ENCODE results near the gene RAB11FIP3.

The RAB11FIP3 gene

DNA sequence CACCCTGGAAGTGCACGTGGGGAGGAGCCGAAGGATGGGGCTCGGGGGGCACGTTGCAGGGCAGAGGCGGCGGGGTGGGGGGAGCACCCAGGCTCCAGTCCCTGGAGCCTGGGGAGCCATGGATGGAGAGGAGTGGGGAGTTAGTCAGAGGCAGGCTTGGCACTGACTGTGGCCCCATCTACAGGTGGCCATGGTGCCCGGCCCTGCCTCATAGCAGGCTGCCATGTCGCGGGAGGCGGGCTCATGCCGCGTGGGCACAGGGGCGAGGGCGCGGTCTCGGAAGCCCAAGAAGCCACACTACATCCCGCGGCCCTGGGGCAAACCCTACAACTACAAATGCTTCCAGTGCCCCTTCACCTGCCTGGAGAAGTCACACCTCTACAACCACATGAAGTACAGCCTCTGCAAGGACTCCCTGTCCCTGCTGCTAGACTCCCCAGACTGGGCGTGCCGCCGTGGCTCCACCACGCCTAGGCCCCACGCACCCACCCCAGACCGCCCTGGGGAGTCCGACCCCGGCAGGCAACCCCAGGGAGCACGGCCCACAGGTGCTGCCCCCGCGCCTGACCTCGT lies 137.7 kb downstream of the RAB11FIP3 start:
- H3F3A ChIP-seq (ENCODE audit: control insufficient read depth, insufficient read depth): no peaks in the 10 kb centered on the region
- no peaks in the 10 kb centered on the region for H3K9me2 ChIP-seq (replicated peaks; ENCODE audit: control insufficient read depth, low read length)
- H3K79me2 ChIP-seq (ENCODE audit: control insufficient read depth, low read length): no peaks in the 10 kb centered on the region
- H3K27ac ChIP-seq (ENCODE audit: low read depth, low read length): no peak overlapping the region
- TF ChIP-seq, protein P1, sequence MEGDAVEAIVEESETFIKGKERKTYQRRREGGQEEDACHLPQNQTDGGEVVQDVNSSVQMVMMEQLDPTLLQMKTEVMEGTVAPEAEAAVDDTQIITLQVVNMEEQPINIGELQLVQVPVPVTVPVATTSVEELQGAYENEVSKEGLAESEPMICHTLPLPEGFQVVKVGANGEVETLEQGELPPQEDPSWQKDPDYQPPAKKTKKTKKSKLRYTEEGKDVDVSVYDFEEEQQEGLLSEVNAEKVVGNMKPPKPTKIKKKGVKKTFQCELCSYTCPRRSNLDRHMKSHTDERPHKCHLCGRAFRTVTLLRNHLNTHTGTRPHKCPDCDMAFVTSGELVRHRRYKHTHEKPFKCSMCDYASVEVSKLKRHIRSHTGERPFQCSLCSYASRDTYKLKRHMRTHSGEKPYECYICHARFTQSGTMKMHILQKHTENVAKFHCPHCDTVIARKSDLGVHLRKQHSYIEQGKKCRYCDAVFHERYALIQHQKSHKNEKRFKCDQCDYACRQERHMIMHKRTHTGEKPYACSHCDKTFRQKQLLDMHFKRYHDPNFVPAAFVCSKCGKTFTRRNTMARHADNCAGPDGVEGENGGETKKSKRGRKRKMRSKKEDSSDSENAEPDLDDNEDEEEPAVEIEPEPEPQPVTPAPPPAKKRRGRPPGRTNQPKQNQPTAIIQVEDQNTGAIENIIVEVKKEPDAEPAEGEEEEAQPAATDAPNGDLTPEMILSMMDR (IDR thresholded peaks at IDR 0.05; ENCODE audit: low read depth, low read length, poor library complexity, severe bottlenecking): no peak
- no peak for TF ChIP-seq EZH2phosphoT487 (IDR thresholded peaks at IDR 0.05; ENCODE audit: borderline replicate concordance, low read length)
- H3K9me3 ChIP-seq (ENCODE audit: control insufficient read depth, insufficient read depth, low read length): no peaks in the 10 kb centered on the region
- no peaks in the 10 kb centered on the region for H4K20me1 ChIP-seq (ENCODE audit: control insufficient read depth, insufficient read depth, low read depth, low read length)
- no peak overlapping the region for H3K4me2 ChIP-seq (ENCODE audit: low read length)
- peaks cover 6% of the 10 kb centered on the region for H3K27me3 ChIP-seq (ENCODE audit: control insufficient read depth, low read length)
- peaks cover 23% of the 10 kb centered on the region for H3K4me1 ChIP-seq (ENCODE audit: control insufficient read depth, low read length)
- H3K36me3 ChIP-seq (ENCODE audit: control insufficient read depth, low read length): no peaks in the 10 kb centered on the region
- no peak overlapping the region for H3K4me3 ChIP-seq (ENCODE audit: low read length)

DNA sequence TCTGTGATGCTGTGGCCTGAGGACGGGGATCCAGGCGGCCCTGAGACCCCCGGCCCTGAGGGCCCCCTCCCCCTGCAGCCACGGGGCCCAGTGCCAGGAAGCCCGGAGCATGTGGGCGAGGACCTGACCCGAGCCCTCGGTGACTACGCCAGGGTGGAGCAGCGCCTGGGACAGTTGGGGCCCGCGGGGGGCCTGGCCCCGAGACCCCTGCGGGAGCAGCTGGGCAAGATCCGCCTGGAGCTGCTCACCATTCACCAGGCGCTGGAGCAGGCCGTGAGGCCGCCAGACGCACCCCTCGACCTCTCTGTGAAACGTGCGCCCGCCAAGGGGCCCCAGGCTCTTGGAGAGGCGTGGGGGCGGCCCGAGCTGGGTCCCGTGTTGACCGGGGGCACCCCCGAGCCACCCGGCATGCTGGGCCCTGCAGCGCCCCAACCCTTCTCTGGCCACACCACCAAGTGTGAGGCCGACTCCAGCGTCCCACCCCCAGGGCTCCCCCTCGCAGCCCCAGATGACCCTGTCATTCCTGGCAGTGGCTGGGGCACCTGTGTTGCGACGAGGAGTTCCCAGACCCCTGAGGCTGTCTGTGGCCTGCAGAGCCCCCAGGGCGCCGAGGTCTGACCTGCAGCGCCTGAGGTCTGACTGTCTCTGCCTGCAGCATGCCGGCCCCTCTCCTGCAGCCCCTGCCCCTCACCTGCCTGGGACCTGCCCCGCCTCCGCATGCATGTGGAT lies 139.4 kb downstream of the RAB11FIP3 start:
- Histone ChIP-seq H3K27ac (ENCODE audit: low read depth, low read length) (no peak overlapping the region), H3K9me3 (ENCODE audit: control insufficient read depth, insufficient read depth, low read length) (no peaks in the 10 kb centered on the region), H4K20me1 (ENCODE audit: control insufficient read depth, insufficient read depth, low read depth, low read length) (no peaks in the 10 kb centered on the region), H3F3A (ENCODE audit: control insufficient read depth, insufficient read depth) (no peaks in the 10 kb centered on the region), H3K4me2 (ENCODE audit: low read length) (no peak overlapping the region), H3K27me3 (ENCODE audit: control insufficient read depth, low read length) (no peaks in the 10 kb centered on the region; the same call in 1 of the 2 replicates), H3K4me3 (ENCODE audit: low read length) (no peak overlapping the region), H3K79me2 (ENCODE audit: control insufficient read depth, low read length) (no peaks in the 10 kb centered on the region), H3K4me1 (ENCODE audit: control insufficient read depth, low read length) (peaks cover 26% of the 10 kb centered on the region), H3K36me3 (ENCODE audit: control insufficient read depth, low read length) (no peaks in the 10 kb centered on the region), H3K9me2 (replicated peaks; ENCODE audit: control insufficient read depth, low read length) (no peaks in the 10 kb centered on the region)
- TF ChIP-seq, protein P1 (IDR thresholded peaks at IDR 0.05; ENCODE audit: low read depth, low read length, poor library complexity, severe bottlenecking): no peak
- TF ChIP-seq EZH2phosphoT487 (IDR thresholded peaks at IDR 0.05; ENCODE audit: borderline replicate concordance, low read length): no peak

DNA sequence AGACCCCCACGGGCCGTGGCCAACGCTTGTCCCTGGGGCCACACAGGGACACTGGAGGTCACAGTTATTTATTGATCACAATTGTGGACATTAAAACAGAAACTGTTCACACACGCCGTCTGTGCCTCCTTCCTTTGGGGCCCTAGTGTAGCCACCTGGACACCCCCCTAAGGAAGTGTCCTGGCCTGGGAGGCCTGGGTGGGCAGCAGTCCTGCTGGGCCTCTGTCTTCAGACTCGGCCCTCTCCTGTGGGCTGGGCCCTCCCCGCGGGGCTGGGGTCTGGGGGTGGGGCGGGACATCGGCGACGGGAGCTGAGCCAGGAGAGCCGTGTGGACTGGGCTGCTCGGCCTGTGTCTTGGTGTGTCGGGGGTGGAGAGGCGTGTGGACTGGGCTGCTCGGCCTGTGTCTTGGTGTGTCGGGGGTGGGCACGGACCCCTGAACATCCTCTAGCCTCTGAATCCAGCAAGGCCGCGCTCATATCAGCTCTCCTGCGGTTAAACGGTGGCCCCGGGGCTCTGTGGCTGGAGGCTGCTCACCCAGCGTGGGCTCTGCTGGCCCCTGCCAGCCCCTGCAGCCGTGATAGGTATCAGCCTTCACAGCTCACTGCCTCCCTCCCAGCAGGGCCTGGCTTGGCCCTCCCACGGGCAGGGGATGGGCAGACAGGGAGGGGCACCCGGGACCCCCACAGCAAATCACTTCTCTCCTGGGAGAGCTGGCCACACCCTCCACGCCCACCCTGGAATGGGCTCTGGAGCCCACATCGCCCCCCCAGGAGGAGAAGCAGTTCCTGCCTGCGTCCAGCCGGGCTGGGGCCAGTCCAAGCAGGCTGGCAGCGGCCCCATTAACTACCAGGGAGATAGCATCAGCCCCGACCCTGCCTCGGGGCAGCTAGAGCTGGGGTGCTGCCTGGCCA lies 140.2 kb downstream of the RAB11FIP3 start:
- H3K4me1 ChIP-seq (ENCODE audit: control insufficient read depth, low read length): peaks cover 27% of the 10 kb centered on the region
- no peaks in the 10 kb centered on the region for H3K9me3 ChIP-seq (ENCODE audit: control insufficient read depth, insufficient read depth, low read length)
- peaks cover 8% of the 10 kb centered on the region for H3K79me2 ChIP-seq (ENCODE audit: control insufficient read depth, low read length)
- no peaks in the 10 kb centered on the region for H3K27me3 ChIP-seq (ENCODE audit: control insufficient read depth, low read length)
- H3K4me3 ChIP-seq (ENCODE audit: low read length): no peak overlapping the region
- H3K27ac ChIP-seq (ENCODE audit: low read depth, low read length): no peak overlapping the region
- no peaks in the 10 kb centered on the region for H3K9me2 ChIP-seq (replicated peaks; ENCODE audit: control insufficient read depth, low read length)
- H3F3A ChIP-seq (ENCODE audit: control insufficient read depth, insufficient read depth): no peaks in the 10 kb centered on the region
- no peak overlapping the region for H3K4me2 ChIP-seq (ENCODE audit: low read length)
- TF ChIP-seq, protein P1 (IDR thresholded peaks at IDR 0.05; ENCODE audit: low read depth, low read length, poor library complexity, severe bottlenecking): no peak
- no peak for TF ChIP-seq EZH2phosphoT487 (IDR thresholded peaks at IDR 0.05; ENCODE audit: borderline replicate concordance, low read length)
- H3K36me3 ChIP-seq (ENCODE audit: control insufficient read depth, low read length): no peaks in the 10 kb centered on the region
- no peaks in the 10 kb centered on the region for H4K20me1 ChIP-seq (ENCODE audit: control insufficient read depth, insufficient read depth, low read depth, low read length)
